SJCRH30 (cell line): ENCODE data around the gene CLDN12. TPM values are rescaled to one million over a fixed set of nuclear protein-coding genes. Genes with fewer than 3 reads are reported as not detected.
"Not testable (repeated sequence)": the region's sequence is repeated elsewhere in the genome, so short reads cannot be mapped to it uniquely, and the experiment has no call there.

ENCODE experiments used
- DNase-seq, 2 experiments: peaks; one replicate each; pipeline ENCODE4 v3.0.0-alpha.2; 2015 to 2020
- H3K27ac ChIP-seq: fragments of 250-450 bp; sonication (Bioruptor Pico); 2 replicates; pipeline ENCODE4 v1.5.1; 2020; ENCODE audit warnings: mild to moderate bottlenecking, moderate library complexity
- H3K27me3 ChIP-seq: fragments of 250-450 bp; sonication (Bioruptor Pico); 2 replicates; pipeline ENCODE4 v1.5.1; 2020; ENCODE audit warnings: mild to moderate bottlenecking, moderate library complexity
- H3K36me3 ChIP-seq: fragments of 250-450 bp; sonication (Bioruptor Pico); 2 replicates; pipeline ENCODE4 v1.5.1; 2020; ENCODE audit warnings: mild to moderate bottlenecking, moderate library complexity
- H3K4me1 ChIP-seq: fragments of 250-450 bp; sonication (Bioruptor Pico); 2 replicates; pipeline ENCODE4 v1.5.1; 2020; ENCODE audit warnings: mild to moderate bottlenecking, moderate library complexity
- H3K4me3 ChIP-seq: fragments of 250-450 bp; sonication (Bioruptor Pico); 2 replicates; pipeline ENCODE4 v1.5.1; 2020; ENCODE audit warnings: mild to moderate bottlenecking, moderate library complexity
- H3K9me3 ChIP-seq: fragments of 250-450 bp; sonication (Bioruptor Pico); replicated peaks from 2 replicates; pipeline ENCODE4 v1.5.1; 2020; ENCODE audit warnings: mild to moderate bottlenecking, moderate library complexity
- total RNA-seq: library from RNA; depleted of rRNA; stranded (reverse); fragments of >200 nt; shearing (Covaris generic); gene quantifications from 2 replicates; pipeline ENCODE4 v1.2.3, GENCODE V29; 2014; rRNA removed

CLDN12 gene
- total RNA-seq, 1 experiment from 2014 or later, result 44.4 TPM

DNA sequence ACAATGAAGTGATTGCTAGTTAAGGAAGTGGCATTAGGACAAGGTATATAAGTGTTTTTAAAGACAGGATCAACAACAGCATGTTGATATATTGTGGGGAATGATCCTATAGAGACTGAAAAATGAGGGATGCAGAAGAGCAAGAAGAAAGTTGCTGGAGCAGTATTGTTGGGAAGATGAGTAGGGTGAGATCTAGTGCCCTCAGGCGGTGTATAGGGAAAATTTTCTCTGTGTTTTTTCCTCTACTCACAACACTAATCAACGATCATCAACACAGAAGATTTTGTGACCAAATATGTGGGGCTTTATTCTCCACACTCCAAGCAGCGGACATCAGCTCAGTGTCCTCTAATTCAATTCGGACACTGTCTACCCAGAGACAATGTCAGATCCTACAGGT is 56.6 kb downstream of the CLDN12 start:
- H3K27me3 ChIP-seq, result no peaks in the 10 kb centered on the region
- no peak overlapping the region for H3K4me3 ChIP-seq
- DNase-seq, result no peak
- no peak overlapping the region for H3K27ac ChIP-seq
- no peaks in the 10 kb centered on the region for H3K36me3 ChIP-seq
- H3K9me3 ChIP-seq, result peaks cover 6% of the 10 kb centered on the region
- H3K4me1 ChIP-seq, result peaks cover 10% of the 10 kb centered on the region

DNA sequence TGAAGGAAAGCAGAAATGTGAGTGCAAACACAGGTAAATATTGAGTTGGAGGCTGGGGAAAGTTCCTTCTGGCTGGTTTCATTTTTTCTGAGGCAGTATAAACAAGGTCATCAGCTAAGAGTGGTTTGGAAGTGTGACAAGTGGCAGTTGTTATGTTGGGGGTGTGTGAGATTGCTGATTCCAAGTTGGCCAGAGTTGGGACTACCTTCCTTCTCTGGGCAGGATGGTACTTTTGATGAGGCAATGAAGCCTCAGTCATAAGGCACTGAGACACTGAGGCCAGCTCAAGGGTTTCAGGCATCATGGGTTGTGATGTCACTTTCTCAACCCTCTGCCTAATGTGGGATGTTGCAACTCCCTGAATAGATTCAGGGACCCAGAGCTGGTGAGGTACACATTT is 58.0 kb downstream of the CLDN12 start:
- Histone ChIP-seq H3K4me1 (no peaks in the 10 kb centered on the region; the same call in 1 of the 2 replicates), H3K27ac (no peak overlapping the region), H3K36me3 (no peaks in the 10 kb centered on the region), H3K4me3 (no peak overlapping the region), H3K9me3 (peaks cover 7% of the 10 kb centered on the region), H3K27me3 (no peaks in the 10 kb centered on the region)
- no peak for DNase-seq

DNA sequence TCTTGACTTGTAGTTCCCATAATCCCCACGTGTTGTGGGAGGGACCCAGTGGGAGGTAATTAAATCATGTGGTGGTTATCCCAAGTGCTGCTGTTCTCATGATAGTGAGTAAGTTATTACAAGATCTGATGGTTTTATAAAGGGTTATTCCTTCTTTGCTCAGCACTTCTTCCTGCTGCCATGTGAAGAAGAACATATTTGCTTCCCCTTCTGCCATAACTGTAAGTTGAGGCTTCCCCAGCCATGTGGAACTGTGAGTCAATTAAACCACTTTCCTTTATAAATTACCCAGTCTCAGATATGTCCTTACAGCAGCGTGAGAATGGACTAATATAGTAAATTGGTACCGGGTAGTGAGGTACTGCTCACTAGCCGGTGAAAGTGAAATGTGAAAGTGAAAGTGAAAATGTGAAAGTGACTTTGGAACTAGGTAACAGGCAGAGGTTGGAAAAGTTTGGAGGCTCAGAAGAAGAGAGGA is 59.9 kb downstream of the CLDN12 start:
- not testable (repeated sequence) for DNase-seq, H3K4me3 ChIP-seq, H3K27ac ChIP-seq, H3K9me3 ChIP-seq, H3K27me3 ChIP-seq, H3K36me3 ChIP-seq, H3K4me1 ChIP-seq

Other genes starting within 250 kb of the CLDN12 start
- 0.55 TPM in 1 of 2 replicates, not detected in the other for gene STEAP1, start 249.0 kb upstream of the CLDN12 start, total RNA-seq
- gene STEAP2, start 191.7 kb upstream of the CLDN12 start, total RNA-seq, result 0.08 and 0.10 TPM in 2 replicates
- gene CFAP69, start 158.3 kb upstream of the CLDN12 start, total RNA-seq, result 0.76 and 1.8 TPM in 2 replicates
- not detected in 2 replicates for gene FAM237B, start 82.2 kb upstream of the CLDN12 start, total RNA-seq
- 22.4 and 25.1 TPM in 2 replicates for gene GTPBP10, start 56.7 kb upstream of the CLDN12 start, total RNA-seq
- gene PTTG1IP2, start 66.2 kb downstream of the CLDN12 start, total RNA-seq, result not detected in 2 replicates
- 67.6 and 78.2 TPM in 2 replicates for gene CDK14, start 192.9 kb downstream of the CLDN12 start, total RNA-seq